GM23338 (cell line): Measurements from ENCODE around the gene MAP2K3. TPM values are rescaled to one million over a fixed set of nuclear protein-coding genes. Genes with fewer than 3 reads are reported as not detected.

Experiments
- ATAC-seq: fragments of 200-7000 bp; cut with Tn5 transposase; 3 replicates; pipeline ENCODE4 v1.9.1; 2020
- DNase-seq: peaks from one replicate; pipeline ENCODE4 v3.0.0-alpha.2; 2015; ENCODE audit warnings: low spot score
- H2AFZ ChIP-seq: fragments of 200-600 bp; sonication (generic); 2 replicates; pipeline ENCODE4 v1.8.0; 2016; ENCODE audit warnings: antibody characterized with exemption, mild to moderate bottlenecking, moderate library complexity
- H3F3A ChIP-seq: fragments of 200-600 bp; sonication (generic); replicated peaks from 2 replicates; pipeline ENCODE4 v1.8.0; 2017; ENCODE audit warnings: antibody characterized with exemption, mixed run types, low read depth
- H3K27ac ChIP-seq: fragments of 200-600 bp; sonication (generic); 2 replicates; pipeline ENCODE4 v1.6.1; 2016; ENCODE audit warnings: low read depth
- H3K27me3 ChIP-seq: fragments of 200-600 bp; sonication (generic); 2 replicates; pipeline ENCODE4 v1.8.0; 2016; ENCODE audit warnings: mild to moderate bottlenecking, mixed run types, moderate library complexity; ENCODE audit not compliant: insufficient read depth
- H3K36me3 ChIP-seq: fragments of 200-600 bp; sonication (generic); 2 replicates; pipeline ENCODE4 v1.8.0; 2016; ENCODE audit warnings: mild to moderate bottlenecking; ENCODE audit not compliant: insufficient read depth
- H3K4me1 ChIP-seq: fragments of 200-600 bp; sonication (generic); 2 replicates; pipeline ENCODE4 v1.8.0; 2016; ENCODE audit warnings: mild to moderate bottlenecking, moderate library complexity; ENCODE audit not compliant: insufficient read depth
- H3K4me2 ChIP-seq: fragments of 200-600 bp; sonication (generic); 2 replicates; pipeline ENCODE4 v1.7.1; 2017; ENCODE audit warnings: mixed run types
- H3K4me3 ChIP-seq: fragments of 200-600 bp; sonication (generic); 2 replicates; pipeline ENCODE4 v1.6.1; 2016; ENCODE audit warnings: mixed run types
- H3K79me2 ChIP-seq: fragments of 200-600 bp; sonication (generic); replicated peaks from 2 replicates; pipeline ENCODE4 v1.8.0; 2017; ENCODE audit warnings: mild to moderate bottlenecking; ENCODE audit not compliant: insufficient read depth
- H3K9me2 ChIP-seq: fragments of 200-600 bp; sonication (generic); 2 replicates; pipeline ENCODE4 v1.8.0; 2017; ENCODE audit not compliant: insufficient read depth
- H4K20me1 ChIP-seq: fragments of 200-600 bp; sonication (generic); replicated peaks from 2 replicates; pipeline ENCODE4 v1.8.0; 2017; ENCODE audit warnings: mild to moderate bottlenecking; ENCODE audit not compliant: insufficient read depth
- H3K27ac Mint-ChIP-seq: 2 replicates; pipeline ENCODE4 v1.8.0; 2020; ENCODE audit warnings: inconsistent platforms, mild to moderate bottlenecking, moderate library complexity, mixed read lengths
- H3K27me3 Mint-ChIP-seq: 3 replicates; pipeline ENCODE4 v1.8.0; 2022; ENCODE audit warnings: low read depth, mild to moderate bottlenecking, moderate library complexity, mixed read lengths, inconsistent platforms; ENCODE audit not compliant: insufficient read depth, poor library complexity
- H3K36me3 Mint-ChIP-seq: 3 replicates; pipeline ENCODE4 v1.8.0; 2021; ENCODE audit warnings: low read depth, mild to moderate bottlenecking, inconsistent platforms, moderate library complexity, mixed read lengths
- H3K4me1 Mint-ChIP-seq: 3 replicates; pipeline ENCODE4 v1.8.0; 2020; ENCODE audit warnings: mild to moderate bottlenecking, inconsistent platforms, mixed read lengths
- H3K4me3 Mint-ChIP-seq: 3 replicates; pipeline ENCODE4 v1.8.0; 2021; ENCODE audit warnings: moderate library complexity, mild to moderate bottlenecking, inconsistent platforms, mixed read lengths
- H3K9me3 Mint-ChIP-seq: 3 replicates; pipeline ENCODE4 v1.8.0; 2020; ENCODE audit warnings: moderate library complexity, mild to moderate bottlenecking, inconsistent platforms, mixed read lengths
- CREB1 ChIP-seq: fragments of 250-450 bp; sonication (Bioruptor Pico); IDR thresholded peaks from 2 replicates; pipeline ENCODE4 v1.5.0; 2020; ENCODE audit warnings: low read depth, mild to moderate bottlenecking, moderate library complexity
- EZH2 ChIP-seq: fragments of 200-600 bp; sonication (generic); IDR thresholded peaks from one replicate; pipeline ENCODE4 v1.8.0; 2017; ENCODE audit warnings: antibody characterized with exemption, mild to moderate bottlenecking, low read depth; ENCODE audit not compliant: unreplicated experiment
- EZH2phosphoT487 ChIP-seq: fragments of 200-600 bp; sonication (generic); IDR thresholded peaks from one replicate; pipeline ENCODE4 v1.8.1; 2018; ENCODE audit warnings: antibody characterized with exemption; ENCODE audit not compliant: unreplicated experiment
- JUNB ChIP-seq: IDR thresholded peaks from one replicate; pipeline ENCODE4 v1.6.1; 2016; ENCODE audit warnings: antibody characterized with exemption; ENCODE audit not compliant: unreplicated experiment
- NANOG ChIP-seq: IDR thresholded peaks from 2 replicates; pipeline ENCODE4 v1.6.1; 2016; ENCODE audit warnings: antibody characterized with exemption, borderline replicate concordance
- POLR2AphosphoS5 ChIP-seq: IDR thresholded peaks from 2 replicates; pipeline ENCODE4 v1.6.1; 2016; ENCODE audit warnings: antibody characterized with exemption, low read depth
- STAT1 ChIP-seq: IDR thresholded peaks from one replicate; pipeline ENCODE4 v1.6.1; 2016; ENCODE audit warnings: antibody characterized with exemption; ENCODE audit not compliant: unreplicated experiment
- ZNF114 ChIP-seq: fragments of 250-450 bp; sonication (Bioruptor Pico); IDR thresholded peaks from 2 replicates; pipeline ENCODE4 v1.5.0; 2020; ENCODE audit warnings: mild to moderate bottlenecking, moderate library complexity
- ZNF331 ChIP-seq: fragments of 250-450 bp; sonication (Bioruptor Pico); IDR thresholded peaks from 2 replicates; pipeline ENCODE4 v1.5.0; 2020; ENCODE audit warnings: low read depth, mild to moderate bottlenecking, moderate library complexity
- polyA plus RNA-seq: library from polyadenylated mRNA; unstranded; fragments of >200 nt; fragmentation: Nextera tagmentation; extraction: Ambion mirVana; gene quantifications from 2 replicates; pipeline ENCODE4 v1.2.1, GENCODE V29; 2016
- total RNA-seq: library from RNA; depleted of rRNA; stranded (reverse); fragments of >200 nt; shearing (Covaris generic); gene quantifications from 2 replicates; pipeline ENCODE4 v1.2.3, GENCODE V29; 2014
- TF ChIP-seq, protein P1 (sequence below): IDR thresholded peaks from 2 replicates; pipeline ENCODE4 v1.6.1; 2016; ENCODE audit warnings: antibody characterized with exemption
- TF ChIP-seq, protein P2 (sequence below): IDR thresholded peaks from one replicate; pipeline ENCODE4 v1.6.1; 2018; ENCODE audit warnings: antibody characterized with exemption; ENCODE audit not compliant: unreplicated experiment
- TF ChIP-seq, protein P3 (sequence below), 2 experiments: fragments of 200-600 bp in 1 of 2; sonication (generic) in 1 of 2; conservative IDR thresholded peaks; 2 replicates each; pipeline versions ENCODE4 v1.5.1 to v1.6.1; 2016 to 2017; ENCODE audit warnings: antibody characterized with exemption in 2 of 2, low read depth in 2 of 2, mild to moderate bottlenecking in 2 of 2, moderate library complexity in 1 of 2
- TF ChIP-seq, protein P4 (sequence below): fragments of 250-450 bp; sonication (Bioruptor Pico); IDR thresholded peaks from 2 replicates; pipeline ENCODE4 v1.5.0; 2020; ENCODE audit warnings: mild to moderate bottlenecking, moderate library complexity

The MAP2K3 gene
- total and polyA plus RNA-seq, 2 experiments from 2014 or later, result 28.5 to 31.7 TPM

DNA sequence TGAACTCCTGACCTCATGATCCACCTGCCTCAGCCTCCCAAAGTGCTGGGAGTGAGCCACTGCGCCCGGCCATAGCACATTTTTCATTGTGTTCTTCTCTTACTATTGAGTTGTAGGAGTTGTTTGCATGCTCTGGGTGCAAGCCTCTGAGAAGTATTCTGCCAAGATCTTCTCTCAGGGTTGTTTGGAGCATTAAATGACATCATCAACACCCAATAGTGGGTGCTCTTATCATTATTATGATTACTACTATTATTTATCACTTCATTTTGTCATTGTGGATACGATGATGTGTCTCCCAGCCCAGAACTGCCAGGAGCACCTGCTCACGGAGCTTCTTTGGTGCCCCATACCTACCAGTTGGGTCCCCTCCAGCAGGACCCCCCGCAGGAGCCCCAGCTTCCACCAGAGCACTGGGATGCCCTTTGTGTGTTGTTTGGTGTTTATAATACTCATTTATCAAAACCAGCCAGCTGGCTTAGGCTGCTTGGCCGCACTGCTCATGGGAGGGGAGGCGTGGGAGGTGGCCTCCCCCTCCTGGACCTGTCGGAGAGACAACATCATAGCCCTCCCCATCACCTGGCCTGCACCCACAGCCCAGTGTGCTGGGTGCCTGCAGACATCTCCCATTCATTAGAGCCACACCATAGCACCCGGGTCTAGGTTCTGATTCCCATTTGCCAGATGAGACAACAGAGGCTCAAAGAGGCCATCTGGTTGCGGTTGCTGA is 12.9 kb upstream of the MAP2K3 start:
- no peaks in the 10 kb centered on the region for H3K9me2 ChIP-seq
- no peak overlapping the region for H3K27ac Mint-ChIP-seq
- H3K79me2 ChIP-seq, result no peaks in the 10 kb centered on the region
- H3K36me3 Mint-ChIP-seq, result no peaks in the 10 kb centered on the region; the same call in 2 of the 3 replicates
- H3F3A ChIP-seq, result no peaks in the 10 kb centered on the region
- no peak overlapping the region for H3K4me3 ChIP-seq
- H4K20me1 ChIP-seq, result no peaks in the 10 kb centered on the region
- no peaks in the 10 kb centered on the region for H3K36me3 ChIP-seq
- no peak overlapping the region for H3K27ac ChIP-seq
- peaks cover 22% of the 10 kb centered on the region for H3K27me3 ChIP-seq
- no peak overlapping the region for H3K4me3 Mint-ChIP-seq
- no peak for ATAC-seq
- no peak for DNase-seq
- peaks cover 3% of the 10 kb centered on the region; the same call in 2 of the 3 replicates for H3K9me3 Mint-ChIP-seq
- no peak overlapping the region for H2AFZ ChIP-seq
- no peak for TF ChIP-seq EZH2
- TF ChIP-seq, protein P1, sequence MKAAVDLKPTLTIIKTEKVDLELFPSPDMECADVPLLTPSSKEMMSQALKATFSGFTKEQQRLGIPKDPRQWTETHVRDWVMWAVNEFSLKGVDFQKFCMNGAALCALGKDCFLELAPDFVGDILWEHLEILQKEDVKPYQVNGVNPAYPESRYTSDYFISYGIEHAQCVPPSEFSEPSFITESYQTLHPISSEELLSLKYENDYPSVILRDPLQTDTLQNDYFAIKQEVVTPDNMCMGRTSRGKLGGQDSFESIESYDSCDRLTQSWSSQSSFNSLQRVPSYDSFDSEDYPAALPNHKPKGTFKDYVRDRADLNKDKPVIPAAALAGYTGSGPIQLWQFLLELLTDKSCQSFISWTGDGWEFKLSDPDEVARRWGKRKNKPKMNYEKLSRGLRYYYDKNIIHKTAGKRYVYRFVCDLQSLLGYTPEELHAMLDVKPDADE, result no peak
- no peak for TF ChIP-seq POLR2AphosphoS5
- TF ChIP-seq, protein P2, sequence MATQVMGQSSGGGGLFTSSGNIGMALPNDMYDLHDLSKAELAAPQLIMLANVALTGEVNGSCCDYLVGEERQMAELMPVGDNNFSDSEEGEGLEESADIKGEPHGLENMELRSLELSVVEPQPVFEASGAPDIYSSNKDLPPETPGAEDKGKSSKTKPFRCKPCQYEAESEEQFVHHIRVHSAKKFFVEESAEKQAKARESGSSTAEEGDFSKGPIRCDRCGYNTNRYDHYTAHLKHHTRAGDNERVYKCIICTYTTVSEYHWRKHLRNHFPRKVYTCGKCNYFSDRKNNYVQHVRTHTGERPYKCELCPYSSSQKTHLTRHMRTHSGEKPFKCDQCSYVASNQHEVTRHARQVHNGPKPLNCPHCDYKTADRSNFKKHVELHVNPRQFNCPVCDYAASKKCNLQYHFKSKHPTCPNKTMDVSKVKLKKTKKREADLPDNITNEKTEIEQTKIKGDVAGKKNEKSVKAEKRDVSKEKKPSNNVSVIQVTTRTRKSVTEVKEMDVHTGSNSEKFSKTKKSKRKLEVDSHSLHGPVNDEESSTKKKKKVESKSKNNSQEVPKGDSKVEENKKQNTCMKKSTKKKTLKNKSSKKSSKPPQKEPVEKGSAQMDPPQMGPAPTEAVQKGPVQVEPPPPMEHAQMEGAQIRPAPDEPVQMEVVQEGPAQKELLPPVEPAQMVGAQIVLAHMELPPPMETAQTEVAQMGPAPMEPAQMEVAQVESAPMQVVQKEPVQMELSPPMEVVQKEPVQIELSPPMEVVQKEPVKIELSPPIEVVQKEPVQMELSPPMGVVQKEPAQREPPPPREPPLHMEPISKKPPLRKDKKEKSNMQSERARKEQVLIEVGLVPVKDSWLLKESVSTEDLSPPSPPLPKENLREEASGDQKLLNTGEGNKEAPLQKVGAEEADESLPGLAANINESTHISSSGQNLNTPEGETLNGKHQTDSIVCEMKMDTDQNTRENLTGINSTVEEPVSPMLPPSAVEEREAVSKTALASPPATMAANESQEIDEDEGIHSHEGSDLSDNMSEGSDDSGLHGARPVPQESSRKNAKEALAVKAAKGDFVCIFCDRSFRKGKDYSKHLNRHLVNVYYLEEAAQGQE, result no peak
- TF ChIP-seq CREB1 (CRISPR knock-in tag), result no peak
- TF ChIP-seq, protein P3, sequence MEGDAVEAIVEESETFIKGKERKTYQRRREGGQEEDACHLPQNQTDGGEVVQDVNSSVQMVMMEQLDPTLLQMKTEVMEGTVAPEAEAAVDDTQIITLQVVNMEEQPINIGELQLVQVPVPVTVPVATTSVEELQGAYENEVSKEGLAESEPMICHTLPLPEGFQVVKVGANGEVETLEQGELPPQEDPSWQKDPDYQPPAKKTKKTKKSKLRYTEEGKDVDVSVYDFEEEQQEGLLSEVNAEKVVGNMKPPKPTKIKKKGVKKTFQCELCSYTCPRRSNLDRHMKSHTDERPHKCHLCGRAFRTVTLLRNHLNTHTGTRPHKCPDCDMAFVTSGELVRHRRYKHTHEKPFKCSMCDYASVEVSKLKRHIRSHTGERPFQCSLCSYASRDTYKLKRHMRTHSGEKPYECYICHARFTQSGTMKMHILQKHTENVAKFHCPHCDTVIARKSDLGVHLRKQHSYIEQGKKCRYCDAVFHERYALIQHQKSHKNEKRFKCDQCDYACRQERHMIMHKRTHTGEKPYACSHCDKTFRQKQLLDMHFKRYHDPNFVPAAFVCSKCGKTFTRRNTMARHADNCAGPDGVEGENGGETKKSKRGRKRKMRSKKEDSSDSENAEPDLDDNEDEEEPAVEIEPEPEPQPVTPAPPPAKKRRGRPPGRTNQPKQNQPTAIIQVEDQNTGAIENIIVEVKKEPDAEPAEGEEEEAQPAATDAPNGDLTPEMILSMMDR (conservative IDR thresholded peaks at IDR 0.05; ENCODE audit: low read depth in 2 of 2), result no peak
- no peak for TF ChIP-seq NANOG
- no peak for TF ChIP-seq STAT1
- TF ChIP-seq ZNF331 (CRISPR knock-in tag), result no peak
- TF ChIP-seq, protein P4, sequence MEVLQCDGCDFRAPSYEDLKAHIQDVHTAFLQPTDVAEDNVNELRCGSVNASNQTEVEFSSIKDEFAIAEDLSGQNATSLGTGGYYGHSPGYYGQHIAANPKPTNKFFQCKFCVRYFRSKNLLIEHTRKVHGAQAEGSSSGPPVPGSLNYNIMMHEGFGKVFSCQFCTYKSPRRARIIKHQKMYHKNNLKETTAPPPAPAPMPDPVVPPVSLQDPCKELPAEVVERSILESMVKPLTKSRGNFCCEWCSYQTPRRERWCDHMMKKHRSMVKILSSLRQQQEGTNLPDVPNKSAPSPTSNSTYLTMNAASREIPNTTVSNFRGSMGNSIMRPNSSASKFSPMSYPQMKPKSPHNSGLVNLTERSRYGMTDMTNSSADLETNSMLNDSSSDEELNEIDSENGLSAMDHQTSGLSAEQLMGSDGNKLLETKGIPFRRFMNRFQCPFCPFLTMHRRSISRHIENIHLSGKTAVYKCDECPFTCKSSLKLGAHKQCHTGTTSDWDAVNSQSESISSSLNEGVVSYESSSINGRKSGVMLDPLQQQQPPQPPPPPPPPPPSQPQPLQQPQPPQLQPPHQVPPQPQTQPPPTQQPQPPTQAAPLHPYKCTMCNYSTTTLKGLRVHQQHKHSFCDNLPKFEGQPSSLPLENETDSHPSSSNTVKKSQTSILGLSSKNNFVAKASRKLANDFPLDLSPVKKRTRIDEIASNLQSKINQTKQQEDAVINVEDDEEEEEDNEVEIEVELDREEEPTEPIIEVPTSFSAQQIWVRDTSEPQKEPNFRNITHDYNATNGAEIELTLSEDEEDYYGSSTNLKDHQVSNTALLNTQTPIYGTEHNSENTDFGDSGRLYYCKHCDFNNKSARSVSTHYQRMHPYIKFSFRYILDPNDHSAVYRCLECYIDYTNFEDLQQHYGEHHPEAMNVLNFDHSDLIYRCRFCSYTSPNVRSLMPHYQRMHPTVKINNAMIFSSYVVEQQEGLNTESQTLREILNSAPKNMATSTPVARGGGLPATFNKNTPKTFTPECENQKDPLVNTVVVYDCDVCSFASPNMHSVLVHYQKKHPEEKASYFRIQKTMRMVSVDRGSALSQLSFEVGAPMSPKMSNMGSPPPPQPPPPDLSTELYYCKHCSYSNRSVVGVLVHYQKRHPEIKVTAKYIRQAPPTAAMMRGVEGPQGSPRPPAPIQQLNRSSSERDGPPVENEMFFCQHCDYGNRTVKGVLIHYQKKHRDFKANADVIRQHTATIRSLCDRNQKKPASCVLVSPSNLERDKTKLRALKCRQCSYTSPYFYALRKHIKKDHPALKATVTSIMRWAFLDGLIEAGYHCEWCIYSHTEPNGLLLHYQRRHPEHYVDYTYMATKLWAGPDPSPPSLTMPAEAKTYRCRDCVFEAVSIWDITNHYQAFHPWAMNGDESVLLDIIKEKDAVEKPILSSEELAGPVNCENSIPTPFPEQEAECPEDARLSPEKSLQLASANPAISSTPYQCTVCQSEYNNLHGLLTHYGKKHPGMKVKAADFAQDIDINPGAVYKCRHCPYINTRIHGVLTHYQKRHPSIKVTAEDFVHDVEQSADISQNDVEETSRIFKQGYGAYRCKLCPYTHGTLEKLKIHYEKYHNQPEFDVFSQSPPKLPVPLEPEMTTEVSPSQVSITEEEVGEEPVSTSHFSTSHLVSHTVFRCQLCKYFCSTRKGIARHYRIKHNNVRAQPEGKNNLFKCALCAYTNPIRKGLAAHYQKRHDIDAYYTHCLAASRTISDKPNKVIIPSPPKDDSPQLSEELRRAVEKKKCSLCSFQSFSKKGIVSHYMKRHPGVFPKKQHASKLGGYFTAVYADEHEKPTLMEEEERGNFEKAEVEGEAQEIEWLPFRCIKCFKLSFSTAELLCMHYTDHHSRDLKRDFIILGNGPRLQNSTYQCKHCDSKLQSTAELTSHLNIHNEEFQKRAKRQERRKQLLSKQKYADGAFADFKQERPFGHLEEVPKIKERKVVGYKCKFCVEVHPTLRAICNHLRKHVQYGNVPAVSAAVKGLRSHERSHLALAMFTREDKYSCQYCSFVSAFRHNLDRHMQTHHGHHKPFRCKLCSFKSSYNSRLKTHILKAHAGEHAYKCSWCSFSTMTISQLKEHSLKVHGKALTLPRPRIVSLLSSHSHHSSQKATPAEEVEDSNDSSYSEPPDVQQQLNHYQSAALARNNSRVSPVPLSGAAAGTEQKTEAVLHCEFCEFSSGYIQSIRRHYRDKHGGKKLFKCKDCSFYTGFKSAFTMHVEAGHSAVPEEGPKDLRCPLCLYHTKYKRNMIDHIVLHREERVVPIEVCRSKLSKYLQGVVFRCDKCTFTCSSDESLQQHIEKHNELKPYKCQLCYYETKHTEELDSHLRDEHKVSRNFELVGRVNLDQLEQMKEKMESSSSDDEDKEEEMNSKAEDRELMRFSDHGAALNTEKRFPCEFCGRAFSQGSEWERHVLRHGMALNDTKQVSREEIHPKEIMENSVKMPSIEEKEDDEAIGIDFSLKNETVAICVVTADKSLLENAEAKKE (CRISPR knock-in tag), result no peak
- TF ChIP-seq ZNF114 (CRISPR knock-in tag), result no peak
- no peak for TF ChIP-seq EZH2phosphoT487
- no peak for TF ChIP-seq JUNB
- no peak overlapping the region for H3K4me2 ChIP-seq
- H3K4me1 Mint-ChIP-seq, result peaks cover 15% of the 10 kb centered on the region
- H3K27me3 Mint-ChIP-seq, result peaks cover 19% of the 10 kb centered on the region
- peaks cover 10% of the 10 kb centered on the region for H3K4me1 ChIP-seq
